Measurements from ENCODE around the gene RAB10. TPM values are rescaled to one million over a fixed set of nuclear protein-coding genes. Genes with fewer than 3 reads are reported as not detected.

RAB10 gene
- total and polyA plus RNA-seq, 7 donors: 57.1 to 116 (median 92.0) TPM

DNA sequence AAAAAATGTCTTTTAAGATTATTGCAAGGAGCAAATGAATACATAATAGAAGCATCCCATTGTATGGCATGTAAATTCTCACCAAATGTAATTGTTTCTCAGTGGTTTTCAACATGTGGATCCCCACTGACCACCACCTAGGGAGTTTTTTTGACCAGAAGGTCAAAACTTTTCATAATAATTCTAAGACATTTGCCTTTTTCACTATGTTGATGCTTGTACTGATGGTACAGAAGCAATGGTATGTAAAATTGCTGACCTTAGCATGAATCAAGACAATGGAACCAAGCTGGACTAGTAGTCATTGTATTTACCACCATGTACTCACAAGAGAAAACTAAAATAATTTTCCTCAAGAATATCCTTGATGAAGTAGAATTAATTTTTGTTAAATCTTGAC lies 36.8 kb downstream of the RAB10 start:
- H3K27ac ChIP-seq: no peak overlapping the region
- no peaks in the 10 kb centered on the region for H3K36me3 ChIP-seq
- no peak overlapping the region for H3K4me3 ChIP-seq
- H3K4me1 ChIP-seq: peaks cover 0 to 53% (median 41%) of the 10 kb centered on the region in 4 donors
- TF ChIP-seq CTCF (IDR thresholded peaks at IDR 0.05): no peak
- TF ChIP-seq POLR2A (IDR thresholded peaks at IDR 0.05): no peak
- TF ChIP-seq EP300 (IDR thresholded peaks at IDR 0.05): no peak
- TF ChIP-seq POLR2AphosphoS5 (IDR thresholded peaks at IDR 0.05): no peak
- intact Hi-C loops (cut with DNase I): no loop called here
- H3K27me3 ChIP-seq: no peaks in the 10 kb centered on the region
- no peaks in the 10 kb centered on the region for H3K9me3 ChIP-seq
- no peak for DNase-seq

GRCh38 chr2:26072925-26073768 lies 39.3 kb downstream of the RAB10 start:
- H3K27me3 ChIP-seq: no peaks in the 10 kb centered on the region
- H3K36me3 ChIP-seq: no peaks in the 10 kb centered on the region
- no peak for DNase-seq
- H3K9me3 ChIP-seq: no peaks in the 10 kb centered on the region
- 31 to 65% methylated on average over 1 of the region's 1 CpG for WGBS, 2 donors
- H3K4me1 ChIP-seq: peaks cover 0 to 60% (median 56%) of the 10 kb centered on the region in 4 donors
- no peak for TF ChIP-seq CTCF (IDR thresholded peaks at IDR 0.05)
- TF ChIP-seq POLR2AphosphoS5 (IDR thresholded peaks at IDR 0.05): no peak
- TF ChIP-seq EP300 (IDR thresholded peaks at IDR 0.05): no peak
- no peak for TF ChIP-seq POLR2A (IDR thresholded peaks at IDR 0.05)
- intact Hi-C loops (cut with DNase I): no loop called here
- H3K4me3 ChIP-seq: no peak overlapping the region
- no peak overlapping the region for H3K27ac ChIP-seq

GRCh38 chr2:26073830-26074229 lies 39.9 kb downstream of the RAB10 start:
- no peaks in the 10 kb centered on the region for H3K36me3 ChIP-seq
- no peak for DNase-seq
- intact Hi-C loops (cut with DNase I): no loop called here
- H3K4me3 ChIP-seq: no peak overlapping the region
- H3K9me3 ChIP-seq: no peaks in the 10 kb centered on the region
- no peak for TF ChIP-seq CTCF (IDR thresholded peaks at IDR 0.05)
- no peak for TF ChIP-seq POLR2AphosphoS5 (IDR thresholded peaks at IDR 0.05)
- no peak for TF ChIP-seq POLR2A (IDR thresholded peaks at IDR 0.05)
- no peak for TF ChIP-seq EP300 (IDR thresholded peaks at IDR 0.05)
- no peak overlapping the region for H3K27ac ChIP-seq
- 16 to 70% methylated on average over 3 of the region's 3 CpGs for WGBS, 2 donors
- H3K27me3 ChIP-seq: no peaks in the 10 kb centered on the region
- H3K4me1 ChIP-seq: peaks cover 0 to 53% (median 50%) of the 10 kb centered on the region in 4 donors

DNA sequence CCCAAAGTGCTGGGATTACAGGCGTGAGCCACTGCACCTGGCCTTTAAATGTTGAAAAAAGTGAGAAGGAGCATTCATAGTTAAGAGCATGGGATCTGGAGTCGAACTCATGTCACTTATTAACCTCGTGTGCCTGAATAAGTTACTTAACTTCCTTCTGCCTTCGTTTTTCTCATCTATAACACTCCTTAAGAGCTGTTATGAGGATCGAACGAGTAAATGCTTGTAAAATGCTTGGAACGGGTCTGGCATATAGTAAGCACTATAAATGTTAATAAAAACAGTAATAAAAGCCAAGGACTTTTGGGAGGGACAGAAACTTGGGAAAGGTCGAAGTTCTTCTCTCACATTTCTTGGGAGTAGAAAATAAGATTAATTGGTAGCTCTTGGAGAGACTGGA lies 40.8 kb downstream of the RAB10 start:
- intact Hi-C loops (cut with DNase I): no loop called here
- Histone ChIP-seq H3K4me3 (no peak overlapping the region), H3K27ac (no peak overlapping the region), H3K4me1 (peaks cover 0 to 52% (median 48%) of the 10 kb centered on the region in 4 donors), H3K36me3 (no peaks in the 10 kb centered on the region), H3K9me3 (no peaks in the 10 kb centered on the region), H3K27me3 (no peaks in the 10 kb centered on the region)
- no peak for TF ChIP-seq EP300 (IDR thresholded peaks at IDR 0.05)
- no peak for TF ChIP-seq POLR2A (IDR thresholded peaks at IDR 0.05)
- TF ChIP-seq CTCF (IDR thresholded peaks at IDR 0.05): no peak
- no peak for TF ChIP-seq POLR2AphosphoS5 (IDR thresholded peaks at IDR 0.05)
- no peak for DNase-seq
- WGBS, 2 donors: 15 to 59% methylated on average over 8 of the region's 8 CpGs
